ENCODE measurements around the gene ROBO2.

GRCh38 chr3:77038930-77039605 is 831 bp upstream of the ROBO2 start:
- TF ChIP-seq CTCF (conservative IDR thresholded peaks at IDR 0.05) (no peak), ZFX (IDR thresholded peaks at IDR 0.05) (no peak)
